GM19455 (cell line): ENCODE results near the gene TRIM34.
"Not testable (repeated sequence)": the region's sequence is repeated elsewhere in the genome, so short reads cannot be mapped to it uniquely, and the experiment has no call there.

ENCODE experiments used
- ATAC-seq: cut with Tn5 transposase; IDR thresholded peaks from one replicate; pipeline ENCODE4 v1.9.1; 2021; ENCODE audit not compliant: unreplicated experiment

The TRIM34 gene

DNA sequence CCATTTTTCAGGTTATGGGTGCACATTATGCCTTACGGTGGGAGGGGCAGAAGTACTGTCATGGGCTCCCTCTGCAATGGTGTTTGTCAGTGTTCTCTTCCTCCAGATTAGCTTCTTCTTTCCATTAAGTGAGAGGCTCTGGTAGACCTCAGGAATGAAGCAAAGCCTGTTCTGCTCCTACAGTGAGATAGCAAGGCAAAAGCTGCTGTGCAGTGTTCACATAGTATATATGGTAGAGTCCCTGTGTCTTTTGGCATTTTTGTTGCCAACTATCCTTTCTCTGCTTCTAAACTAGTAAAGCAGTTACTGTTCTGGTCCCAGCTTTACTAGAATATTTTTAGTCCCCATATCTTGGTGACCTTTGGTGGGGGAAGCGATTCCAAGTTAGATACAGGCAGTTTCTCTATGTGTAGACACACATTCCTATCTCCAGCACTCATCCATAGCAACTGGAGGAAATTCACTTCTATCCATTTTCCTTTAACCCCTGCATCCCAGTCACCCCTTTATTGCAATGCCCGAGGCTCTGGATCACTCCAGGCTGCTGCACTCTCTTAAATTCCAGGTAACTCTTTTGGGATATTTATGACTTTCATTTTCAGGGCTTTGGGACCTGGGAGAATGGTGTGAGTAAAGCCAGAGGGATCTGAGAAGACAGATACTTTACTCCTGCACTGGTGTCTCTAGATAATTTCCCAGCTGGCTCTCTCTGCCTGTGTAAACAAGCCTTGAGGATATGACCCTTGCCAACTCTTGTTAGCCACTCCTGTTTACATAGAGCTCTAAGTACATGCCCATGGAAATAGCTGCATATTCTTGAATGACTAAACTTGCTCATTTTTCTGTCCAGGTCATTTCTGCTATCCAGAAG is 3.9 kb upstream of the TRIM34 start:
- no peak for ATAC-seq

DNA sequence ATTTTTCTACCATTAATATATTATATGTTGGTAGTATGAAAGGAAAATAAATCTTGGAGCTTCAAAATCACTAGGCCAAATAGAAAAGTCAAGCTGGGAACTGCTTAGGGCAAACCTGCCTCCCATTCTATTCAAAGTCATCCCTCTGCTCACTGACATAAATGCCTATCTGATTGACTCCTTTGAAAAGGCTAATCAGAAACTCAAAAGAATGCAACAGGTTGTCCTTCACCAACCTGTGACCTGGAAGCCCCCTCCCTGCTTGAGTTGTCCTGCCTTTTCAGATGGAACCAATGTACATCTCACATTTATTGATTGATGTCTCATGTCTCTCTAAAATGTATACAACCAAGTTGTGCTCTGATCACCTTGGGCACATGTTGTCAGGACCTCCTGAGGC is 3.2 kb upstream of the TRIM34 start:
- no peak for ATAC-seq

DNA sequence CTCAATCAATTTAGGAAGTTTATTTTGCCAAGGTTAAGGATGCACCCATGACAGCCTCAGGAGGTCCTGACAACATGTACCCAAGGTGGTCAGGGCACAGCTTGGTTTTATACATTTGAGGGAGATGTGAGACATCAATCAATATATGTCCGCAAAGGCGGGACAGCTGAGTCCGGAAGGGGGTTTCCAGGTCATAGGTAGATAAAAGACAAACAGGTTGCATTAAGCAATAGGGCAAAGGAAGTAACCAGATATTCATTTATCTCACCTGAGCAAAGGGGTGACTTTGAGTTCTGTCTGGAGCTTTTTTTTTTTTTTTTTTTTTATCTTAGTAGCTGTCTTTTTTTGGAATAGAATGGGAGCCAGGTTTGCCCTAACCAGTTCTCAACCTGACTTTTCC is 2.0 kb upstream of the TRIM34 start:
- ATAC-seq: no peak

DNA sequence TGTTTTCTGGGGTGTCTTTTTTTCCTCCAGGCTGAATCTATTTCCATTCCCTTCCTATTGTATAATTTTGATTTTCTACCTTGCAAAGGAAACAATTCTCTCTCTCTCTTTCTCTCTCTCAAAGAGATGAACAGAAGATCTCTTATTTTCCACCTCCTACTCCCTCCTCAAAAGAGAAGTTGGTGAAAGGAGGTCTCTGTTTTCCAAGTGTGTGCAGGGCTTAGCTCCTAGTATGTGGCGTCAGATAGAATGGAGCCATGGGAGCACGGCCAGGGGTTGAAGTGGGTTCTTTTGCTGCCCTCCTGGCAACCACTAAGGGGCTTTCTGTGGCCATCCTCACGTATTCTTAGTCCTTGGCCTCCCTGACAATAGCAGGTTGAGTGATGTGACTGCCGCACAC is 480 bp downstream of the TRIM34 start:
- ATAC-seq: no peak

DNA sequence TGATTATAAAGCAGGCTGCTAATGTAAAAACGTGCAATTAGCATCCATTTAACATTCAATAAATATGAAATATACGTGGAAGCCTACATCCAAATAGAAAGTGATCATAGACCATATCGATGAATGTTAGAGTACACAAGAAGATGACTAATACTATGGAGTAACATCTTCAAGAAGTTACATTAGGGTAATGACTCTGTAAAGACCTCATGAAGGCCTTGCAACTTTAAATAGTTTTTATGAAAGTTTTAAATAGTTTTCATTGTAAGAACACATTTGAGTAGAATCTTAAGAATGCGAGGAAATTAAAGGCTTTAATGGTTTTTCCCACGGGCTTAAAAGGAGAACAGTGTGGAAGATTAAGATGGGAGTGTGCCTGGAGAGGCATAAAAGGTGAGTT is 1.4 kb downstream of the TRIM34 start:
- no peak for ATAC-seq

DNA sequence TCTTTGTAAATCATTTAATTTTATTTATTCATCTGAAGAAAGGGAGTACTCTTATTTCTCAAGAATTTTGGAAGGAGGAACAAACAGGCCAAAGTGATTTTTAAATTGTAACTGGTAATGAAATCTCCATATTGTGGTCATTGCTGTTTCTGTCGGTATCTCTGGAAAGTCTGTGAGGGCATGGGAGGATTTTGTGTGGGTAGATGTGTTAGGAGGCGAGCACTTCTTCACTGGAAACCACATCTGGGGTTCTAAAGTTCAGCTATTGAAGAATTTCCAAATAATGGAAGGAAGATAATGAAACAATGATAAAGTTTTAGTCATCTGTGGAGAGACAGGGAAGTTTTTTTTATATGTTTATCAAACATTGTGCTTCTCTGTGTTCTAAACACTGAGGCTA is 6.6 kb downstream of the TRIM34 start:
- no peak for ATAC-seq

DNA sequence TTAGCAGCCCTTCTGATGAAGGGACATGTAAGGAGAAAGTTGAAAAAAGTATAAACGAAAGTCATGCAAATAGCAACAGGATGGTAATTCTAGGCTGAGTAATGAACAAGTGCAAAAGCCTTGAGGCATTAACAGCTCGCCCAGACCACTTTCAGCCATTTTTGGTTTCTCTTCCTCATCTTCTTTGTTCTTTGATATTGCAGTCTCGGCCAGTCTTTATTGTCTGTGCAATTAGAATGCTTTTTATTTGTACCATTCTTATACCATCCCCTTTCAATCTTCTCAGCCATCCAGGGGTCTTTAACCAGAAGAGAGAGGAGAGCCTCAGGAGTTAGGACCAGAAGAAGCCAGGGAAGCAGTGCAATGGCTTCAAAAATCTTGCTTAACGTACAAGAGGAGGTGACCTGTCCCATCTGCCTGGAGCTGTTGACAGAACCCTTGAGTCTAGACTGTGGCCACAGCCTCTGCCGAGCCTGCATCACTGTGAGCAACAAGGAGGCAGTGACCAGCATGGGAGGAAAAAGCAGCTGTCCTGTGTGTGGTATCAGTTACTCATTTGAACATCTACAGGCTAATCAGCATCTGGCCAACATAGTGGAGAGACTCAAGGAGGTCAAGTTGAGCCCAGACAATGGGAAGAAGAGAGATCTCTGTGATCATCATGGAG is 7.3 kb downstream of the TRIM34 start:
- peak; percentile 96 for ATAC-seq

DNA sequence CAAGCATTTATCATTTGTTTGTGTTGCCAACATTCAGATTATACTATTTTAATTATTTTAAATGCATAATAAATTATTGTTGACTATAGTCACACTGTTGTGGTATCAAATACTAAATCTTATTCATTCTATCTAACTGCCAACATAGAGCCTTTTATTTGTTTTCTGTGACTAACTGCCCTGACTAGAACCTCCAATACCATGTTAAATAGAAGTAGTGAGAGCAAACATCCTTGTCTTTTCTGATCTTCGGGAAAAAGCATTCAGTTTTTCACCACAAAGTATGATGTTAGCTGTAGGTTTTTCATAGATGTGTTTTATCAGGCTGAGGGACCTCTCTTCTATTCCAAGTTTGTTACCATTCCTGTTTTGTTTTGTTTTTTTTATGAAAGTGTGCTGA is 15.2 kb downstream of the TRIM34 start:
- ATAC-seq: no peak

DNA sequence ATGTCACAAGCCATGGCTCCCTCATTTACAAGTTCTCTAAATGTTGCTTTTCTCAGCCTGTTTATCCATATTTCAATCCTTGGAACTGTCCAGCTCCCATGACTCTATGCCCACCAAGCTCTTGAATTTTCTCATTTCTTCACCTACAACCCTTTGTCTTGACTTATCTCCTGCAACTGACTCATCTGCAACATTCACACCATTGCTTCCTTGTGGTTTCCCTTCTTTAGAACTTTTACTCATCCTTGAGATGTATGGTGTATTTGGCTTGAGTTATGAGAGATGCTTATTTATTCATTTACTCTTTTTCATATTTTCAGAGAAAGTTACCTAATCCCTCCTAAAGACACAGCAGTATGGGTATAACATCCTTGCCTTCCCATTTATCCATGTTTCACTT is 18.8 kb downstream of the TRIM34 start:
- ATAC-seq: no peak

DNA sequence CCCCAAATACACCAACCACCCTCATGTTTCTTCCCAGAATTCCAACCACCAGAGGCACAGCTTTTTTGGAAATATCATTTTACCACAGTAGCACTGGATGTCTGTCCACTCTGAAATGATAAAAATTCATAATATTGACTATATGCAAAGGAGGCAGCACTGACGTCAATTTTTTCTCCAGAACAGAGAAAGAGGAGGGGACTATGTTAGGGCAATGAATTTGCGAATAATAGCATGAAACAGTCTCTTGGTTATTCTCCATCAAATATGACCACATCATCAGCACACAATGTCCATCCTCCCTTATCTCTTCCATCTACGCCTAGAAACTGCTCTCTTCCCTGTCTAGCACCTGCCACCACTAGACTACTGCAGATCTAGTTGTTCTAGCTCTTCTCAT is 21.3 kb downstream of the TRIM34 start:
- ATAC-seq: no peak

DNA sequence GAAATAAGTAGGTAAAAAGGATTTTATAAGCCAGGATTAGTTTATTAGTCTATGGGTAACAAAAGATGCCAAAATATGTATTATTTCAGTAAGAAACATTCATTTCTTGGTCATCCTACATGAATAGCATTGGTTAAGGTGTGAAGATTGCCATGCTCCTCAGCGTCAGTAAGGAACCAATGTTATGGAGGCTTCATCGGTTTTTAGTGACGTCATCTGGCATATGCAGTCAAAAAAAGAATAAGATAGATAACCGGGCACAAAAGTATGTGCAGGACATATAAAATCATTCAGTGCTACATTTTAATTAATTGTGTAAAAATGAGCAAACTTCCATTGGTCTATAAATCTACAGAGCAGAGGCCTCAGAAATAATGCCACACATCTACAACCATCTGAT is 30.7 kb downstream of the TRIM34 start:
- ATAC-seq: no peak

DNA sequence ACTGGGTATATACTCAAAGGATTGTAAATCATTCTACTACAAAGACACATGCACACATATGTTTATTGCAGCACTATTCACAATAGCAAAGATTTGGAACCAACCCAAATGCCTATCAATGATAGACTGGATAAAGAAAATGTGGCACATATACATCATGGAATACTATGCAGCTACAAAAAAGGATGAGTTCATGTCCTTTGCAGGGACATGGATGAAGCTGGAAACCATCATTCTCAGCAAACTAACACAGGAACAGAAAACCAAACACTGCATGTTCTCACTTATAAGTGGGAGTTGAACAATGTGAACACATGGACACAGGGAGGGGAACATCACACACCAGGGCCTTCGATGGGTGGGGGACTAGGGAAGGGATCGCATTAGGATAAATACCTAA is 32.2 kb downstream of the TRIM34 start:
- not testable (repeated sequence) for ATAC-seq

DNA sequence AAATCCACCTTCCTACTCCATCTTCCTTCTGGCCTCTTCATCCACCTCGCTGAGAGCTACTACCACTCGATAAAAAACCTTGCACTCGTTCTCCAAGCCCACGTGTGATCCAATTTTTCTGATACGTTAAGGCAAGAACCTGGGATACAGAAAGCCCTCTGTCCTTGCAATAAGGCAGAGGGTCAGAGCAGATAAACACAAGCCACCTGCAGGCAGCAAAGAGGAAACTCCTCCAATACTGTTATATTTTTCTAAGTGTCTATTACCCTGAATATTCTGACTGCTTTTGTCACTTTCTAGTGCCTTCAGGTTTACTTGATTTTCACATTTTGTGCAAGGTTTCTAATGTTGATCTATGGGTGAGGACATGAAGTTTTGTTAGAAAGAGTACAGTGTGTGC is 33.5 kb downstream of the TRIM34 start:
- no peak for ATAC-seq

DNA sequence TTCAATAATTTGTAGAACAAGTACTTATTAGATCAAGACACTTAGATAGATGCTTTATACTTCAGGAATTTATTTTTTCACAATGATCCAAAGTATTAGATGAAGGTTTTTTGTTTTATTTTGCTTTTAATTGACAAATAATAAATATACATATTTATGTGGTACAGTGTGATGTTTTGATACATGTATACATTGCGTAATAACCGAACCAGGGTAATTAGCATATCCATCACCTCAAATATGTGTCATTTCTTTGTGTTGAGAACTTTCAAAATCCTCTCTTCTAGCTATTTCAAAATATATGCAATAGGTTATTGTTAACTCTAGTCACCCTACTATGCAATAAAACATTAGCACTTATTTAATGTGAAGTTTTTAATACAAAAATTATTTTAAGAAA is 38.7 kb downstream of the TRIM34 start:
- ATAC-seq: no peak

DNA sequence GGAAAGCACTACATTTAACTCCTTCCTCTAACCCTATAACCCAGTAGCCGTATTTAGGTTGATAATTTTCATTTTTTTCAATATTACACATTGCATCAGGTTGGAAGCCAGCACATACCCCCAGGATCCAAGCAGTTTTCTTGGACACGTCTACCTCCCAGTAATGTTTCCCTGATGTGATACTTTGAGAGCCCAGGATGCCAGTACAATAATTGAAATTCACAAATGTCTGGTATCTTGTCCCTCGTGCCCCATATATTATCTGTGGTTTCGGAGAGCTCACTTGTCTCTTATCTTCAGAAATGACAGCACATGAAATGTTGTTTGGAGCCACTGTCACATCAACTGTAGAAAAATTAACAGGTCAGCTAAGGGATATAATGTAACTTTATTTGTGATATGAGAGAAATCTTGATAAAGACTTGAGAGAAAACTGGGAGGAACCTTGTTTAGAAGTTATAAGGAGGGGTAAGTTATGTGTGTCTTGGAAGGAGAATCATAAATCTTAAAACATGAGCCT is 40.3 kb downstream of the TRIM34 start:
- ATAC-seq: no peak

DNA sequence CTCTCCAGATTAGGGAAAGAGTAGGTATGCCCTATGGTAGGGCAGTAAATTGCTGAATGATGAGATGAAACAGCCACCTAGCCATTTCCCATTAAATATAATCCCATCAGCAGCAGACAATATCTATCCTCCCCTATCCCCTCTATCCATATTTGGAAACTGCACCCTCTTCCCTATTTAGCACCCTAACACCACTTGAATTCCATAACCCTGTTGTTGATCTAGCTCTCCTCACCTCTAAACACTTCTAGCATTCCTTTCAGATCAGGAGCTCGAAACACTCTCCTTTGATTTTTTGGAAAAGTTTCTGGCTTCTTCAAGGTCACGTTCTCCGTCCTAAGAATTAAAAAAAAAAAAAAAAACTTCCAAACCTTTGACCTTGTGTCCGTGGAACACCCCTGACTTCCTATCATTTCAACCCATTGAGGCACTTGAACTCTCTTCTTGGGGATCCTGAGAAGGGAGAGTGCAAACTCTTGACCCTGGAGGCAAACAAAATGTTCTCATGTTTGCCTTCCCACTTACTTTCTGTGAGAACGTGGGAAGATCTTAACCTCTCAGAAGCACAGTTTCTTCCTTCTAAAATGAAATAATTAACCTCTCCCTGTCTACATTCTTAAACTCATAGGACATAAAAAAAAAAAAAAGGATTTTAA is 41.1 kb downstream of the TRIM34 start:
- ATAC-seq: no peak

DNA sequence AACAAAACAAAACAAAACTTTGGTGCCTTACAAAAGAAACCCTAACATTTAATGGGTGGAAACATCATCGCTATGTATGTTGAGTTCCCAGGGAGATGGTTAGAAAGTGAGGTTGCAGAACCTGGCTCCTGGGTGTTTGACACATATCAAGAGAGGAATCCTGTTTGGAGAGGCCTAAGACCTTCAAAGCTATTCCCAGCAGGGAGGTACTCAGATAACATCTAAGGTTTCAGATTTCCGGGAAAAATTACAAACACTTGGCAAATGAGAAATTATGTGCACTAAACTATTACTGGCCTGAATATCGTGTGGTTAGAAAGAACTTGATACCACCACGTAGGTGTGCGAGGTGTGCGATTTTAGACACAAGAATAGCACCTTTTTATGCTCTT is 41.6 kb downstream of the TRIM34 start:
- ATAC-seq: no peak

DNA sequence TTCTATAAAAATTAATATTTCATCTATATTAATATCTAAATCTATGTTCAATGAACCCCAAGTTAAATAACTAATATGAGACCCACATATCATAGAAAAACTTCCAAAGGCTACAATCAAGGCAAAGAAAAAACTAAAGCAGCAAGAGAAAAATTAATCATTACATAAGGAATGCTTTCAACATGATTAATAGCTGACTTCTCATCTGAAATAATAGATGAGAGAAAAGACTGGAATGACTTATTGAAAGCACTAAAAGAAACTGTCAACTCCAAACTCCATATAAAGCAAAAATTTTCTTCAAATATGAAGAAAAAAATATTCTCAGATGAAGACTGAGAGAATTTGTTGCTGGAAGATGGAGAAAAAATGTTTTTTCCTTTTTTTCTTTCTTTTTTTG is 47.0 kb downstream of the TRIM34 start:
- no peak for ATAC-seq

DNA sequence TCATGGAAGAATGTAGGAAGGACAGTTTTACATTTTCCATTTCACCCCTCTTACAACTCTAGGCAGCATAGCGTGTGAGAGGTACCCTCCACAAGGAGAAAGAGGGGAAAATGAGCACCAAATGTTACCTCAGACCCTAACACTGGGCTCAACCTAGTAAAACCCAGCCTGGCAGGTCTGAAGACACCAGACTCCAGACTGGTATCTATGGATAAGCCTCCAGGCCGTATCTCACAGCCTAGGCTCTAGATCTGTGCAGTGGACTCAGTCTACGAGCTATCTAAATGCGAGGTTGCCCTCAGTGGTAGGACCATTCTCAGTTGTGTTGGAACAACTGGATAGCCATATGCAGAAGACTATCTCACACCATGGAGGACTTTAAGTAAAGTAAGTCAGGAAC is 49.6 kb downstream of the TRIM34 start:
- ATAC-seq: no peak

DNA sequence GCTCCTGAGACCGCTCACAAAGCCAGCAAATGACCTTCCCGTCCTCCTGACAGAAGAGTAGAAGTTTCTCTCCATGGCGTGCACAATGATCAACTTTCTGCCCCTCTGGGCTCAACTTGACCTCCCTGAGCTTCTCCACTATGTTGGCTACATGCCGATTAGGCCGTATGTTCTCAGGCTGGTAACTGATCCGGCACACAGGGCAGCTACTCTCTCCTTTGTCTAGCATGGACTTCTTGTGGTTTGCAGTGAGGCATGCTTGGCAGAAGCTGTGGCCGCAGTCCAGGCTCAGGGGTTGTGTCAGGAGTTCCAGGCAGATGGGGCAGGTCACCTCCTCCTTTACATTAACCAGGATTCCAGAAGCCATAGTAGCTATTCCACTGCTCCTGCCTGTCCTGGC is 55.0 kb downstream of the TRIM34 start:
- no peak for ATAC-seq

DNA sequence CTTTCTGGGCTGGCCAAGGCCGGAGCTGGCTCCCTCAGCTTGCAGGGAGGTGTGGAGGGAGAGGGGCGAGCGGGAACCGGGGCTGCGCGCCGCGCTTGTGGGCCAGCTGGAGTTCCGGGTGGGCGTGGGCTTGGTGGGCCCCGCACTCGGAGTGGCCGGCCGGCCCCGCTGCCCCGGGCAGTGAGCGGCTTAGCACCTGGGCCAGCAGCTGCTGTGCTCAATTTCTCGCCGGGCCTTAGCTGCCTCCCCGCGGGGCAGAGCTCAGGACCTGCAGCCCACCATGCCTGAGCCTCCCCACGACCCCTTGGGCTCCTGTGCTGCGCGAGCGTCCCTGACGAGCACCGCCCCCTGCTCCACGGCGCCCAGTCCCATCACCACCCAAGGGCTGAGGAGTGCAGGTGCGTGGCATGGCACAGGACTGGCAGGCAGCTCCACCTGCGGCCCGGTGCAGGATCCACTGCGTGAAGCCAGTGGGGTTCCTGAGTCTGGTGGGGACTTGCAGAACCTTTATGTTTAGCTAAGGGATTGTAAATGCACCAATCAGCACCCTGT is 58.2 kb downstream of the TRIM34 start:
- not testable (repeated sequence) for ATAC-seq

DNA sequence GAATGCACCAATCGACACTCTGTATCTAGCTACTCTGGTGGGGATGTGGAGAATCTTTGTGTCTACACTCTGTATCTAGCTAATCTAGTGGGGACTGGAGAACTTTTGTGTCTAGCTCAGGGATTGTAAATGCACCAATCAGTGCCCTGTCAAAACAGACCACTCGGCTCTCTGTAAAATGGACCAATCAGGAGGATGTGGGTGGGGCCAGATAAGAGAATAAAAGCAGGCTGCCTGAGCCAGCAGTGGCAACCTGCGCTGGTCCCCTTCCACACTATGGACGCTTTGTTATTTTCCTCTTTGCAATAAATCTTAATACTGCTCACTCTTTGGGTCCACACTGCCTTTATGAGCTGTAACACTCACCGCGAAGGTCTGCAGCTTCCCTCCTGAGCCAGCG is 58.8 kb downstream of the TRIM34 start:
- ATAC-seq: not testable (repeated sequence)
